Activated CD4-positive, alpha-beta T cell treated with anti-CD3 and anti-CD28 coated beads for 4 hours (primary cell): ENCODE measurements around the gene PCMTD2.
"Not testable (repeated sequence)": the region's sequence is repeated elsewhere in the genome, so short reads cannot be mapped to it uniquely, and the experiment has no call there.

Experiments used
- DNase-seq, 2 donors: peaks; one replicate each; pipeline ENCODE4 v3.0.0-alpha.2; 2020

PCMTD2 gene

DNA sequence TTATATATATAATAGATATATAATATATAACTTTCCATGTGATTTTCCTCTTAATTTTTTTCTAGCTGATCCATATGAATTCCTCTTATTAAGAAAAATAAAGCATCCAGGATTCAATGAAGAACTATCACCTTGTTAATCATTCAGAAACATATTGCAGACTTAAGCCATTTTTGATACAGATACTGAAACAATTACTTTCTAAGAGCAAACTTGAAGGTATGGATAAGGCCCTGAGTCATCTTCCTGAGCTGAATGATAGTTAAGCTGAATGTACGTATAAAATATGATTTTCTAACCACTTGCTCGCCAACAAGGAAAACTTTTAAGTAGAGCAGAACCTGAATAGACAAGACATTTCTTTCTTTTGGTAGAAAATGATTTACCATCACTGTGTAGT is 47.5 kb downstream of the PCMTD2 start:
- not testable (repeated sequence) for DNase-seq

DNA sequence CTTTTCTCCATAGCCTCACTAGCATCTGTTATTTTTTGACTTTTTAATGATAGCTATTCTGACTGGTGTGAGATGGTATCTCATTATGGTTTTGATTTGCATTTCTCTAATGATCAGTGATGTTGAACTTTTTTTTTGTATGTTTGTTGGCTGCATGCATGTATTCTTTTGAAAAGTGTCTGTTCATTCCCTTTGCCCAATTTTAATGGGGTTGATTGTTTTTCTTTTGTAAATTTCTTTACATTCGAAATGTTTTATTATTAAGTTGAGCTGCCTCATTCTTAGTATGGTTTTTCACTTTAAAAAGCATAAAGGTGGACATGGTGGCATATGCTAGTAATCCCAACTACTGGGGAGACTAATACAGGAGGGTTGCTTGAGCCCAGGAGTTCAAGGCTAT is 58.2 kb downstream of the PCMTD2 start:
- not testable (repeated sequence) for DNase-seq

DNA sequence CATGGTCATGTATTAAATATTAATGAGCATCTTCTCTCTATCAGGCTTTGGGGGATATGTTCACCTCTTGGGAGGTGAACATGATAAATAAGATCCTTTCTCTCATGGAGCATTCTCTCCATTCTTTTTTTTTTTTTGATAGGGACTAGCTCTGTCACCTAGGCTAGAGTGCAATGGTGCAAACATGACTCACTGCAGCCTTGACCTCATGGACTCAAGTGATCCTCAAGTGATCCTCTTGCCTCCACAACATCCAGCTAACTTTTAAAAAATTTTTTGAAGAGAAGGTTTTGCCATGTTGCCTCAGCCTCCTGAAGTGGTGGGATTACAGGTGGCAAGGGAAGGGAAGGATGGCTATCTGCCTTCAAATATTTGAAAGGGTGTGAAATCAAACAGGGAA is 59.8 kb downstream of the PCMTD2 start:
- DNase-seq, result not testable (repeated sequence)

DNA sequence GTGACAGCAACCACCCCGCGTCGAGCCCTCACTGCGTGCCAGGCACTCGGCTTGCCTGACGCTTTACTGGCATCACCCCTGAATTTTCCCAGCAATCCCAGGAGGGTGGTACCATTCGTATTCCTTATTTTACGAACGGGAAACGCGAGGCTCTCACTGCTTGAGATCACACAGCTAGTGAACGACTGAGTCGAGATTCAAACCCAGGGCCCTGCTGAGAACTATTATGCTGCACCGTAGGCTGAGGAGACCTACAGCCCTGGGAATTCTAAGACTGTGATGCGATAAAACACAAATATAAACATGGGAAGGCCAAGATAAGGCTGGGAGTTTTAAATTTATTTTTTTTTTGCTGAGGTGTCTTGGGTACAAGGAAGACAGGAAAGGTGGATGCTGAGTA is 60.3 kb downstream of the PCMTD2 start:
- DNase-seq, result not testable (repeated sequence)

DNA sequence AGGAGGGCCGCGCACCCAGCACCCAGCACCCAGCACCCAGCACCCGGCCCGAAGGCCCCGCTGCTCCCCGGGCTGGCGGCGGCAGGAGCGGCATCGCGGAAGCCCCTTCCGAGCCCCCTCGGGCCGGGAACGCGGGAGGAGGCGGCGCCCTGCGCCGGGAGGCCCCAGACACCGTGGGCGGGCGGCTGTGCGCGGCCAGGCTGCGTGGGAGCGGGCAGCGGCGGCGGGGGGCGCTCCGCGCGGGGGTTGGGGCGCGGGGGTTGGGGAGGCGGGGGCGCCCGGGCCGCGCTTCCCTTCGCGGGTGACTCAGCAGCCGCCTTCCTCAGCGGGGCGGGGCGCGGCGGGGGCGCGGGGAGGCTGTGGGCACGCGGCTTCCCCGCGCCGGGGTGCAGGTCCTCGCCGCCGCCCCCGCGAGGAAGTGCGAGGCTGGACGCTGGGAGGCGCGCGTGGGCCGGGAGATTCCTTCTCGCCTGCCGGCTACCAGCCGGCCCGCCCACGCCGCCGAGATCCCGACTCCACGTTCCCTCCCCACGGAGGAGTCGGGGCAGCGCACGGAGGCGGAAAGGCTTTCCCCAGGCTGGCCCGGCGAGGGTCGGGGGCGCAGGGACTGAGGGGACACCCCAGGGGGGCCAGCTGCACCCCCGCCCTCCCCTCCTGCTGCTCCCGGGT is 61.0 kb downstream of the PCMTD2 start:
- peak; percentile 62 to 81 for DNase-seq

DNA sequence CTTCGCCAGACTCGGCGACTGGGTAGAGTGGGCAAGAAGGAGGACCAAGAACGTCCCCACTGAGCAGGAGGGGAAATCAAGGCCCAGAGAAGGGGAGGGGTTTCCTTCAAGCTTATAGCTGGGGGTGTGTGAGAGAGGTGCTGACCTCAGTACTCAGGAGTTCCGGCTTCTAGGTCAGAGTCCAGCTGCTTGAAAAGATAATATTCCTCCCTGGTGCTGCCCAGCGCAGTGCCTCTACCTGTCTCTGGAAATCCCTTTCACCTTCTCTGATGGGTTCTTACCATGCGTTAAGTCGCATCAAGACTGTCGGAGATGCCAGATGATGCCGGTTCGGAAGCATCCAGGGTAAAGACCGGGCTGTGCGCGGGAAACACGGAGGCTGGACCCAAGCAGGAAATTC is 61.8 kb downstream of the PCMTD2 start:
- not testable (repeated sequence) for DNase-seq

GRCh38 chr20:64318056-64318455 is 62.5 kb downstream of the PCMTD2 start:
- not testable (repeated sequence) for DNase-seq

GRCh38 chr20:64322031-64322789 is 66.7 kb downstream of the PCMTD2 start:
- not testable (repeated sequence) for DNase-seq
